K562 (cell line): ENCODE results near the gene COQ10B. TPM values are rescaled to one million over a fixed set of nuclear protein-coding genes. Genes with fewer than 3 reads are reported as not detected.

ENCODE experiments used
- ATAC-seq: fragments of 200-7000 bp; cut with Tn5 transposase; 3 replicates; pipeline ENCODE4 v1.9.1; 2020; ENCODE audit warnings: moderate library complexity
- BruUV-seq: library from RNA; stranded (reverse); fragments of 400-500 nt; replicated peaks from 2 replicates; lab custom pipeline; 2021; lab: Mats Ljungman, UMichigan
- CTCF ChIA-PET: fragments of 300-600 bp; formaldehyde crosslinking; extraction: SDS; loops from one replicate; lab custom pipeline; 2021; ENCODE audit warnings: low intra/inter-chr PET ratio; lab: Yijun Ruan, JAX
- POLR2A ChIA-PET: fragments of 300-600, 350-650 bp; sonication (Branson Sonifier 250); formaldehyde crosslinking; extraction: SDS; loops from one replicate; lab custom pipeline; 2021; ENCODE audit warnings: antibody characterized with exemption, inconsistent platforms; lab: Yijun Ruan, JAX
- DNase-seq, 4 experiments: peaks; one replicate each; pipeline versions ENCODE4 v3.0.0 to v3.0.0-alpha.2; 2011 to 2018; ENCODE audit warnings: low spot score in 3 of 4, mixed read lengths in 3 of 4; ENCODE audit errors: extremely low read depth in 1 of 4
- FAIRE-seq: peaks from 2 replicates; lab custom pipeline; 2011; peaks lifted over from hg19 to GRCh38; lab: Jason Lieb, UNC
- H2AFZ ChIP-seq: 2 replicates; pipeline ENCODE4 v1.6.0; 2011; ENCODE audit warnings: low read depth, low read length, control low read depth, inconsistent platforms
- H3K27ac ChIP-seq: fragments of 200-600 bp; 3 replicates; pipeline ENCODE4 v1.8.0; 2011; ENCODE audit warnings: low read depth, mild to moderate bottlenecking, control low read depth, inconsistent platforms, low read length, moderate library complexity, mixed read lengths; ENCODE audit errors: extremely low read depth
- H3K27me3 ChIP-seq, 2 experiments: fragments of 300-600 bp in 1 of 2; 2 replicates in 1 of 2; 3 replicates in 1 of 2; pipeline versions ENCODE4 v1.6.0 to v1.8.0; 2011; ENCODE audit warnings: inconsistent platforms in 2 of 2, low read length in 2 of 2, mild to moderate bottlenecking in 1 of 2, mixed read lengths in 1 of 2, moderate library complexity in 1 of 2; ENCODE audit not compliant: control insufficient read depth in 2 of 2, insufficient read depth in 2 of 2
- H3K36me3 ChIP-seq: fragments of 300-600 bp; 3 replicates; pipeline ENCODE4 v1.8.0; 2011; ENCODE audit warnings: mild to moderate bottlenecking, low read length, inconsistent platforms; ENCODE audit not compliant: control insufficient read depth, insufficient read depth
- H3K4me1 ChIP-seq, 2 experiments: fragments of 200-600 bp in 1 of 2; replicated peaks in 1 of 2; 2 replicates in 1 of 2; 3 replicates in 1 of 2; pipeline versions ENCODE4 v1.5.1 to v1.8.0; 2011; ENCODE audit warnings: inconsistent platforms in 2 of 2, low read length in 2 of 2, mild to moderate bottlenecking in 1 of 2, mixed read lengths in 1 of 2, moderate library complexity in 1 of 2; ENCODE audit not compliant: control insufficient read depth in 2 of 2, insufficient read depth in 2 of 2
- H3K4me2 ChIP-seq: 2 replicates; pipeline ENCODE4 v1.6.1; 2011; ENCODE audit warnings: low read length, control low read depth, inconsistent platforms, mixed read lengths; ENCODE audit not compliant: insufficient read depth
- H3K4me3 ChIP-seq: fragments of 200-600 bp; sonication (generic), shearing (Covaris generic); 2 replicates; pipeline ENCODE4 v1.5.1; 2016; ENCODE audit warnings: control low read depth, inconsistent platforms
- H3K79me2 ChIP-seq: fragments of 200-600 bp; 3 replicates; pipeline ENCODE4 v1.8.0; 2011; ENCODE audit warnings: low read length, inconsistent platforms; ENCODE audit not compliant: control insufficient read depth, insufficient read depth
- H3K9ac ChIP-seq, 2 experiments: 2 replicates each; pipeline versions ENCODE4 v1.6.0 to v1.6.1; 2011; ENCODE audit warnings: low read depth in 2 of 2, low read length in 2 of 2, control low read depth in 1 of 2, inconsistent platforms in 1 of 2, mild to moderate bottlenecking in 1 of 2, mixed read lengths in 1 of 2; ENCODE audit not compliant: insufficient read depth in 1 of 2
- H3K9me1 ChIP-seq: one replicate; pipeline ENCODE4 v1.6.0; 2011; ENCODE audit warnings: inconsistent platforms, mild to moderate bottlenecking, low read length, moderate library complexity; ENCODE audit not compliant: control insufficient read depth, insufficient read depth
- H3K9me3 ChIP-seq: replicated peaks from 2 replicates; pipeline ENCODE4 v1.5.1; 2011; ENCODE audit warnings: low read depth, low read length, inconsistent platforms; ENCODE audit not compliant: control insufficient read depth, insufficient read depth
- H4K20me1 ChIP-seq: replicated peaks from 2 replicates; pipeline ENCODE4 v1.6.1; 2011; ENCODE audit warnings: low read length, inconsistent platforms, mixed read lengths; ENCODE audit not compliant: control insufficient read depth, insufficient read depth
- FOXA3 ChIP-seq, 2 experiments: fragments of 450-650 bp in 1 of 2; sonication (generic) in 1 of 2; formaldehyde crosslinking; IDR thresholded peaks in 1 of 2; conservative IDR thresholded peaks in 1 of 2; 2 replicates each; pipeline versions ENCODE4 v1.4.0 to v1.8.0; 2020 to 2022; ENCODE audit warnings: mild to moderate bottlenecking in 2 of 2, missing genetic modification reagents in 1 of 2
- FOXP1 ChIP-seq: sonication (generic); formaldehyde crosslinking; IDR thresholded peaks from 2 replicates; pipeline ENCODE4 v1.8.0; 2022; ENCODE audit warnings: mild to moderate bottlenecking, missing genetic modification reagents
- HDAC1 ChIP-seq, 2 experiments: fragments of 450-650 bp; IDR thresholded peaks; 2 replicates each; pipeline ENCODE4 v1.6.1; 2016 to 2017; ENCODE audit warnings: inconsistent platforms in 1 of 2, mild to moderate bottlenecking in 1 of 2, moderate library complexity in 1 of 2
- HOXB6 ChIP-seq: fragments of 250-450 bp; sonication (Bioruptor Pico); IDR thresholded peaks from 2 replicates; pipeline ENCODE4 v1.5.1; 2022; ENCODE audit warnings: mild to moderate bottlenecking, borderline replicate concordance
- L3MBTL2 ChIP-seq: fragments of 450-650 bp; IDR thresholded peaks from 2 replicates; pipeline ENCODE4 v1.6.1; 2016; ENCODE audit warnings: mild to moderate bottlenecking, moderate library complexity
- NFRKB ChIP-seq: fragments of 450-650 bp; IDR thresholded peaks from 2 replicates; pipeline ENCODE4 v1.6.1; 2016; ENCODE audit warnings: low read depth
- PHTF2 ChIP-seq: fragments of 250-450 bp; sonication (Bioruptor Pico); IDR thresholded peaks from 2 replicates; pipeline ENCODE4 v1.5.0; 2021; ENCODE audit warnings: mild to moderate bottlenecking
- PML ChIP-seq: IDR thresholded peaks from 2 replicates; pipeline ENCODE4 v1.6.1; 2012; ENCODE audit warnings: low read length, inconsistent platforms
- POLR2B ChIP-seq: fragments of 450-650 bp; IDR thresholded peaks from 2 replicates; pipeline ENCODE4 v1.6.1; 2018; ENCODE audit warnings: low read depth; ENCODE audit not compliant: partially characterized antibody
- RBM22 ChIP-seq: fragments of 200-400 bp; formaldehyde crosslinking; IDR thresholded peaks from 2 replicates; pipeline ENCODE4 v1.6.1; 2018; ENCODE audit warnings: low read length, low read depth; ENCODE audit not compliant: poor library complexity, severe bottlenecking
- RUNX1 ChIP-seq: sonication (generic); IDR thresholded peaks from 2 replicates; pipeline ENCODE4 v1.6.1; 2016; ENCODE audit warnings: antibody characterized with exemption, low read depth
- SMARCA4 ChIP-seq: fragments of 450-650 bp; IDR thresholded peaks from 2 replicates; pipeline ENCODE4 v1.6.1; 2016
- SMARCC2 ChIP-seq: fragments of 450-650 bp; IDR thresholded peaks from 2 replicates; pipeline ENCODE4 v1.6.1; 2017; ENCODE audit warnings: antibody characterized with exemption, moderate library complexity, mild to moderate bottlenecking, low read depth
- SREBF1 ChIP-seq: fragments of 150-350 bp; IDR thresholded peaks from 2 replicates; pipeline ENCODE4 v1.6.1; 2014; ENCODE audit warnings: antibody characterized with exemption, low read depth, low read length, borderline replicate concordance
- ZNF436 ChIP-seq: fragments of 250-450, 450-650 bp; sonication (Bioruptor Pico); formaldehyde crosslinking; IDR thresholded peaks from 2 replicates; pipeline ENCODE4 v1.7.0; 2020; ENCODE audit warnings: mild to moderate bottlenecking
- ZNF764 ChIP-seq: fragments of 250-450 bp; sonication (Bioruptor Pico); IDR thresholded peaks from 2 replicates; pipeline ENCODE4 v1.4.0; 2020; ENCODE audit warnings: low read depth, mild to moderate bottlenecking, moderate library complexity
- WGBS: fragments of 100-300 bp; shearing (Covaris generic); methylation state at CpG from one replicate; pipeline ENCODE4 v1.1.6; 2016; ENCODE audit warnings: low coverage, mixed read lengths; ENCODE audit not compliant: insufficient coverage; ENCODE audit errors: missing lambda C conversion rate; 5-methylcytosine and 5-hydroxymethylcytosine counted together
- in situ Hi-C: fragments of 300-500 bp; cut with MboI; formaldehyde crosslinking; loops from 4 replicates; pipeline ENCODE4 v1.15.0; 2018; ENCODE audit warnings: inconsistent platforms, mixed read lengths
- intact Hi-C: fragments of 100-400 bp; cut with micrococcal nuclease; formaldehyde crosslinking; loops from 2 replicates; pipeline ENCODE4 v1.14.2; 2022
- polyA plus RNA-seq, 8 experiments: library from polyadenylated mRNA; depleted of rRNA in 4 of 8; stranded (reverse) in 5 of 8; unstranded in 3 of 8; fragments of >200 nt; fragmentation: Nextera tagmentation in 2 of 8; fragmentation: Illumina TruSeq in 1 of 8; extraction: Ambion mirVana in 2 of 8; extraction: Trizol in 1 of 8; gene quantifications; 2 replicates each; pipeline versions ENCODE4 v1.2.1 to v1.2.3, GENCODE V29; 2011 to 2014; ENCODE audit warnings: inconsistent platforms in 1 of 8, missing spikeins in 1 of 8
- total RNA-seq, 7 experiments: library from RNA; depleted of rRNA in 6 of 7; stranded (reverse); fragments of >200 nt in 6 of 7; fragmentation: Illumina TruSeq in 2 of 7; extraction: Trizol in 2 of 7; gene quantifications; 2 replicates each; pipeline versions ENCODE4 v1.2.1 to v1.2.3, GENCODE V29; 2011 to 2021; ENCODE audit warnings: low replicate concordance in 1 of 7
- TF ChIP-seq, protein P1 (sequence below): fragments of 450-650 bp; IDR thresholded peaks from 2 replicates; pipeline ENCODE4 v1.6.1; 2016; ENCODE audit warnings: borderline replicate concordance
- TF ChIP-seq, protein P2 (sequence below): IDR thresholded peaks from 3 replicates; pipeline ENCODE4 v1.6.1; 2011; ENCODE audit warnings: borderline replicate concordance, mild to moderate bottlenecking; ENCODE audit not compliant: insufficient read length, insufficient read depth
- TF ChIP-seq, protein P3 (sequence below): fragments of 250-450 bp; sonication (Bioruptor Pico); IDR thresholded peaks from 2 replicates; pipeline ENCODE4 v1.6.1; 2021; ENCODE audit warnings: mild to moderate bottlenecking

Gene COQ10B
- total and polyA plus RNA-seq, 9 of the 15 experiments (the other 6 are each of a cell fraction or from before 2014, with no cell fraction given), result 3.1 to 13.1 (median 7.7) TPM

GRCh38 chr2:197452754-197453122 lies 614 bp upstream of the COQ10B start:
- peaks cover 0 to 3% of the 10 kb centered on the region in 2 experiments; a peak in 3 of 5 replicates for H3K4me1 ChIP-seq
- H4K20me1 ChIP-seq, result no peaks in the 10 kb centered on the region
- peak overlapping the region; percentile 97 for H3K4me2 ChIP-seq
- ChIA-PET POLR2A (interaction anchor here (0.6 to 2.2 kb wide), 10 partner anchors 9 to 550 kb away, joined by 3 to 10 read pairs (median 7); partner anchors contain the start of genes HSPD1 and SF3B1), CTCF (no interaction called here)
- FAIRE-seq (no peak), ATAC-seq (no peak), DNase-seq (no peak)
- peak overlapping the region; percentile 93 for H2AFZ ChIP-seq
- H3K9ac ChIP-seq, result peak overlapping the region; percentile 81 to 89
- H3K36me3 ChIP-seq, result peaks cover 4% of the 10 kb centered on the region; the same call in 1 of the 3 replicates
- H3K27ac ChIP-seq, result peak overlapping the region; percentile 89
- H3K27me3 ChIP-seq, result no peaks in the 10 kb centered on the region
- TSS peak; percentile 98 for BruUV-seq
- no peaks in the 10 kb centered on the region for H3K9me1 ChIP-seq
- in situ Hi-C loops, result no loop called here
- peaks cover 39% of the 10 kb centered on the region for H3K79me2 ChIP-seq
- intact Hi-C loops, result loop anchor here (1.0 to 5.0 kb wide), 3 partner anchors 17 to 145 kb away; partner anchors contain the start of gene SF3B1
- peak overlapping the region; percentile 97 for H3K4me3 ChIP-seq
- no peaks in the 10 kb centered on the region for H3K9me3 ChIP-seq
- 3% methylated on average over 11 of the region's 11 CpGs for WGBS
- 0 out of 2 replicates have a peak, but pooled peaks have one; percentile 34 for TF ChIP-seq SMARCC2
- no peak for TF ChIP-seq RUNX1
- TF ChIP-seq ZNF436 (CRISPR knock-in tag), result no peak
- TF ChIP-seq FOXA3 (CRISPR knock-in tag; conservative IDR thresholded peaks at IDR 0.05 in 1 of 2, IDR thresholded peaks at IDR 0.05 in 1 of 2), result no peak
- TF ChIP-seq PHTF2 (CRISPR knock-in tag), result no peak
- TF ChIP-seq, protein P1, sequence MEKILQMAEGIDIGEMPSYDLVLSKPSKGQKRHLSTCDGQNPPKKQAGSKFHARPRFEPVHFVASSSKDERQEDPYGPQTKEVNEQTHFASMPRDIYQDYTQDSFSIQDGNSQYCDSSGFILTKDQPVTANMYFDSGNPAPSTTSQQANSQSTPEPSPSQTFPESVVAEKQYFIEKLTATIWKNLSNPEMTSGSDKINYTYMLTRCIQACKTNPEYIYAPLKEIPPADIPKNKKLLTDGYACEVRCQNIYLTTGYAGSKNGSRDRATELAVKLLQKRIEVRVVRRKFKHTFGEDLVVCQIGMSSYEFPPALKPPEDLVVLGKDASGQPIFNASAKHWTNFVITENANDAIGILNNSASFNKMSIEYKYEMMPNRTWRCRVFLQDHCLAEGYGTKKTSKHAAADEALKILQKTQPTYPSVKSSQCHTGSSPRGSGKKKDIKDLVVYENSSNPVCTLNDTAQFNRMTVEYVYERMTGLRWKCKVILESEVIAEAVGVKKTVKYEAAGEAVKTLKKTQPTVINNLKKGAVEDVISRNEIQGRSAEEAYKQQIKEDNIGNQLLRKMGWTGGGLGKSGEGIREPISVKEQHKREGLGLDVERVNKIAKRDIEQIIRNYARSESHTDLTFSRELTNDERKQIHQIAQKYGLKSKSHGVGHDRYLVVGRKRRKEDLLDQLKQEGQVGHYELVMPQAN, result 0 out of 2 replicates have a peak, but pooled peaks have one; percentile 16
- peak; percentile 1; the same call in 1 of the 2 replicates for TF ChIP-seq NFRKB
- no peak for TF ChIP-seq RBM22
- peak; percentile 18; the same call in 1 of the 2 replicates for TF ChIP-seq L3MBTL2
- TF ChIP-seq, protein P2, sequence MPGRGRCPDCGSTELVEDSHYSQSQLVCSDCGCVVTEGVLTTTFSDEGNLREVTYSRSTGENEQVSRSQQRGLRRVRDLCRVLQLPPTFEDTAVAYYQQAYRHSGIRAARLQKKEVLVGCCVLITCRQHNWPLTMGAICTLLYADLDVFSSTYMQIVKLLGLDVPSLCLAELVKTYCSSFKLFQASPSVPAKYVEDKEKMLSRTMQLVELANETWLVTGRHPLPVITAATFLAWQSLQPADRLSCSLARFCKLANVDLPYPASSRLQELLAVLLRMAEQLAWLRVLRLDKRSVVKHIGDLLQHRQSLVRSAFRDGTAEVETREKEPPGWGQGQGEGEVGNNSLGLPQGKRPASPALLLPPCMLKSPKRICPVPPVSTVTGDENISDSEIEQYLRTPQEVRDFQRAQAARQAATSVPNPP, result no peak
- peak; percentile 18 for TF ChIP-seq POLR2B
- no peak for TF ChIP-seq HOXB6 (CRISPR knock-in tag)
- TF ChIP-seq, protein P3, sequence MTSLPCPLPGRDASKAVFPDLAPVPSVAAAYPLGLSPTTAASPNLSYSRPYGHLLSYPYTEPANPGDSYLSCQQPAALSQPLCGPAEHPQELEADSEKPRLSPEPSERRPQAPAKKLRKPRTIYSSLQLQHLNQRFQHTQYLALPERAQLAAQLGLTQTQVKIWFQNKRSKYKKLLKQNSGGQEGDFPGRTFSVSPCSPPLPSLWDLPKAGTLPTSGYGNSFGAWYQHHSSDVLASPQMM (CRISPR knock-in tag), result no peak
- TF ChIP-seq FOXP1 (CRISPR knock-in tag), result 0 out of 2 replicates have a peak, but pooled peaks have one; percentile 32
- no peak for TF ChIP-seq ZNF764 (CRISPR knock-in tag)
- 0 out of 2 replicates have a peak, but pooled peaks have one; percentile 6 for TF ChIP-seq SREBF1
- no peak for TF ChIP-seq PML
- 0 out of 2 replicates have a peak, but pooled peaks have one; percentile 15 for TF ChIP-seq SMARCA4
- TF ChIP-seq HDAC1 (IDR thresholded peaks at IDR 0.05), result peak in 1 of 2 experiments; percentile 41; a peak in 1 of 4 replicates
